ENCODE results near the gene KYAT1. TPM values are rescaled to one million over a fixed set of nuclear protein-coding genes. Genes with fewer than 3 reads are reported as not detected.
A peak's percentile ranks its signal among the peaks of the same experiment; 100 is the strongest.

The KYAT1 gene
- total and polyA plus RNA-seq, 2 of the 13 experiments (the other 11 are each of a cell fraction or from before 2014, with no cell fraction given): 9.2 to 46.5 TPM

DNA sequence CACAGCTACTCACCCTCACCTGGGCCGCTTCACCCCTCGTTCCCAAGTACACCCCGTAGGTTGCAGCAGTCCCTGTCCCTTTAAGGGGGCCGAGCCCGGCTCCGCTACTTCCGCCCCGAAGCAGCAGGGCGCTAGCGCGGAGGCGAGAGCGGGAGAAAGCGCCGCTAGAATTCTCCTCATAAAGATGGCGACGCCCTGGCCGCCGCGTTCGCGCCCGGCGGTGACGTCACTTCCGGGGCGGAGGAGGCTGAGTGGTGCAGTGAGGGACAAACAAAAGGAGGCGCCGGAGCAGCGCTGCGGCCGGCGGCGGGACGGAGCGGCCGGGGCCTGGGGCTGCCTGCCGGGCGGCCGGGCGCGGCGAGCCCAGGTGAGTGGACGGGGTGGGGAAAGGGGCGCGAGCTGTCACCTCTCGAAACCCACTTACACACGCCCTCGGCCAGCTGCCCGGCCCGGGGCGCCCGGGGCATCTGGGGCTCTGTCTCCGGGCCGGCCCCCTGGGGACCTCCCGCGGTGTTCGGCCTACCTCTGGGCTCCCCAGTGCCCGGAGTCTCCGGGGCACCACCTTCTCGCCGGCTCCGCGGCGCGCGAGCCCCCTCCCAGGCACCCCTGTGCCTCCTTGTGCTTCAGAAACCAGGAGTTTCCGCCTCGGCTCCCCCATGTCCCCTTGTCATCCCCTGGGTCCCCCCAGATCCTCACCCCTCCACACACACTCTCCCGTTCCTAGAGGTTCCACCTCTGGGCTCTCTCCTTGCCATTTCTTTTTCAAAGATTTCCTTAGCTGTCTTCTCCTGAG is at the start of gene KYAT1, which contains the start of gene LRRC8A (continued):
- TF ChIP-seq SOX13 (IDR thresholded peaks at IDR 0.05) (no peak), SOX13 (CRISPR knock-in tag; conservative IDR thresholded peaks at IDR 0.05 in 1 of 2, IDR thresholded peaks at IDR 0.05 in 1 of 2) (peak in 1 of 2 experiments; percentile 59; a peak in 1 of 4 replicates), ZSCAN9 (CRISPR knock-in tag; IDR thresholded peaks at IDR 0.05; ENCODE audit: borderline replicate concordance) (peak; percentile 71), ZNF670 (CRISPR knock-in tag; IDR thresholded peaks at IDR 0.05; ENCODE audit: borderline replicate concordance) (0 out of 2 replicates have a peak, but pooled peaks have one; percentile 64), RAD21 (CRISPR knock-in tag; IDR thresholded peaks at IDR 0.05) (peak; percentile 57), ZNF337 (CRISPR knock-in tag; IDR thresholded peaks at IDR 0.05; ENCODE audit: borderline replicate concordance, low read depth) (0 out of 2 replicates have a peak, but pooled peaks have one; percentile 18), NFKB2 (CRISPR knock-in tag; IDR thresholded peaks at IDR 0.05; ENCODE audit: borderline replicate concordance) (no peak; the same call in 1 of the 2 replicates), MED1 (CRISPR knock-in tag; IDR thresholded peaks at IDR 0.05) (peak; percentile 58; the same call in 1 of the 2 replicates), ZNF773 (CRISPR knock-in tag; IDR thresholded peaks at IDR 0.05; ENCODE audit: borderline replicate concordance) (no peak), AKAP8 (CRISPR knock-in tag; IDR thresholded peaks at IDR 0.05) (0 out of 2 replicates have a peak, but pooled peaks have one; percentile 55), ZNF605 (CRISPR knock-in tag; IDR thresholded peaks at IDR 0.05) (no peak), SP4 (CRISPR knock-in tag; IDR thresholded peaks at IDR 0.05) (peak; percentile 90), GZF1 (CRISPR knock-in tag; IDR thresholded peaks at IDR 0.05) (no peak)
- TF ChIP-seq, protein P1, sequence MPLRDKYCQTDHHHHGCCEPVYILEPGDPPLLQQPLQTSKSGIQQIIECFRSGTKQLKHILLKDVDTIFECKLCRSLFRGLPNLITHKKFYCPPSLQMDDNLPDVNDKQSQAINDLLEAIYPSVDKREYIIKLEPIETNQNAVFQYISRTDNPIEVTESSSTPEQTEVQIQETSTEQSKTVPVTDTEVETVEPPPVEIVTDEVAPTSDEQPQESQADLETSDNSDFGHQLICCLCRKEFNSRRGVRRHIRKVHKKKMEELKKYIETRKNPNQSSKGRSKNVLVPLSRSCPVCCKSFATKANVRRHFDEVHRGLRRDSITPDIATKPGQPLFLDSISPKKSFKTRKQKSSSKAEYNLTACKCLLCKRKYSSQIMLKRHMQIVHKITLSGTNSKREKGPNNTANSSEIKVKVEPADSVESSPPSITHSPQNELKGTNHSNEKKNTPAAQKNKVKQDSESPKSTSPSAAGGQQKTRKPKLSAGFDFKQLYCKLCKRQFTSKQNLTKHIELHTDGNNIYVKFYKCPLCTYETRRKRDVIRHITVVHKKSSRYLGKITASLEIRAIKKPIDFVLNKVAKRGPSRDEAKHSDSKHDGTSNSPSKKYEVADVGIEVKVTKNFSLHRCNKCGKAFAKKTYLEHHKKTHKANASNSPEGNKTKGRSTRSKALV (CRISPR knock-in tag; IDR thresholded peaks at IDR 0.05): no peak
- TF ChIP-seq, protein P2, sequence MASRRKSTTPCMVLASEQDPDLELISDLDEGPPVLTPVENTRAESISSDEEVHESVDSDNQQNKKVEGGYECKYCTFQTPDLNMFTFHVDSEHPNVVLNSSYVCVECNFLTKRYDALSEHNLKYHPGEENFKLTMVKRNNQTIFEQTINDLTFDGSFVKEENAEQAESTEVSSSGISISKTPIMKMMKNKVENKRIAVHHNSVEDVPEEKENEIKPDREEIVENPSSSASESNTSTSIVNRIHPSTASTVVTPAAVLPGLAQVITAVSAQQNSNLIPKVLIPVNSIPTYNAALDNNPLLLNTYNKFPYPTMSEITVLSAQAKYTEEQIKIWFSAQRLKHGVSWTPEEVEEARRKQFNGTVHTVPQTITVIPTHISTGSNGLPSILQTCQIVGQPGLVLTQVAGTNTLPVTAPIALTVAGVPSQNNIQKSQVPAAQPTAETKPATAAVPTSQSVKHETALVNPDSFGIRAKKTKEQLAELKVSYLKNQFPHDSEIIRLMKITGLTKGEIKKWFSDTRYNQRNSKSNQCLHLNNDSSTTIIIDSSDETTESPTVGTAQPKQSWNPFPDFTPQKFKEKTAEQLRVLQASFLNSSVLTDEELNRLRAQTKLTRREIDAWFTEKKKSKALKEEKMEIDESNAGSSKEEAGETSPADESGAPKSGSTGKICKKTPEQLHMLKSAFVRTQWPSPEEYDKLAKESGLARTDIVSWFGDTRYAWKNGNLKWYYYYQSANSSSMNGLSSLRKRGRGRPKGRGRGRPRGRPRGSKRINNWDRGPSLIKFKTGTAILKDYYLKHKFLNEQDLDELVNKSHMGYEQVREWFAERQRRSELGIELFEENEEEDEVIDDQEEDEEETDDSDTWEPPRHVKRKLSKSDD (CRISPR knock-in tag; IDR thresholded peaks at IDR 0.05; ENCODE audit: low read depth): peak; percentile 73; the same call in 1 of the 2 replicates
- TF ChIP-seq, protein P3, sequence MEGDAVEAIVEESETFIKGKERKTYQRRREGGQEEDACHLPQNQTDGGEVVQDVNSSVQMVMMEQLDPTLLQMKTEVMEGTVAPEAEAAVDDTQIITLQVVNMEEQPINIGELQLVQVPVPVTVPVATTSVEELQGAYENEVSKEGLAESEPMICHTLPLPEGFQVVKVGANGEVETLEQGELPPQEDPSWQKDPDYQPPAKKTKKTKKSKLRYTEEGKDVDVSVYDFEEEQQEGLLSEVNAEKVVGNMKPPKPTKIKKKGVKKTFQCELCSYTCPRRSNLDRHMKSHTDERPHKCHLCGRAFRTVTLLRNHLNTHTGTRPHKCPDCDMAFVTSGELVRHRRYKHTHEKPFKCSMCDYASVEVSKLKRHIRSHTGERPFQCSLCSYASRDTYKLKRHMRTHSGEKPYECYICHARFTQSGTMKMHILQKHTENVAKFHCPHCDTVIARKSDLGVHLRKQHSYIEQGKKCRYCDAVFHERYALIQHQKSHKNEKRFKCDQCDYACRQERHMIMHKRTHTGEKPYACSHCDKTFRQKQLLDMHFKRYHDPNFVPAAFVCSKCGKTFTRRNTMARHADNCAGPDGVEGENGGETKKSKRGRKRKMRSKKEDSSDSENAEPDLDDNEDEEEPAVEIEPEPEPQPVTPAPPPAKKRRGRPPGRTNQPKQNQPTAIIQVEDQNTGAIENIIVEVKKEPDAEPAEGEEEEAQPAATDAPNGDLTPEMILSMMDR (CRISPR knock-in tag; IDR thresholded peaks at IDR 0.05): peak; percentile 36
- TF ChIP-seq, protein P4, sequence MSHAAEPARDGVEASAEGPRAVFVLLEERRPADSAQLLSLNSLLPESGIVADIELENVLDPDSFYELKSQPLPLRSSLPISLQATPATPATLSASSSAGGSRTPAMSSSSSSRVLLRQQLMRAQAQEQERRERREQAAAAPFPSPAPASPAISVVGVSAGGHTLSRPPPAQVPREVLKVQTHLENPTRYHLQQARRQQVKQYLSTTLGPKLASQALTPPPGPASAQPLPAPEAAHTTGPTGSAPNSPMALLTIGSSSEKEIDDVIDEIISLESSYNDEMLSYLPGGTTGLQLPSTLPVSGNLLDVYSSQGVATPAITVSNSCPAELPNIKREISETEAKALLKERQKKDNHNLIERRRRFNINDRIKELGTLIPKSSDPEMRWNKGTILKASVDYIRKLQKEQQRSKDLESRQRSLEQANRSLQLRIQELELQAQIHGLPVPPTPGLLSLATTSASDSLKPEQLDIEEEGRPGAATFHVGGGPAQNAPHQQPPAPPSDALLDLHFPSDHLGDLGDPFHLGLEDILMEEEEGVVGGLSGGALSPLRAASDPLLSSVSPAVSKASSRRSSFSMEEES (CRISPR knock-in tag; IDR thresholded peaks at IDR 0.05): 0 out of 2 replicates have a peak, but pooled peaks have one; percentile 32
- TF ChIP-seq, protein P5, sequence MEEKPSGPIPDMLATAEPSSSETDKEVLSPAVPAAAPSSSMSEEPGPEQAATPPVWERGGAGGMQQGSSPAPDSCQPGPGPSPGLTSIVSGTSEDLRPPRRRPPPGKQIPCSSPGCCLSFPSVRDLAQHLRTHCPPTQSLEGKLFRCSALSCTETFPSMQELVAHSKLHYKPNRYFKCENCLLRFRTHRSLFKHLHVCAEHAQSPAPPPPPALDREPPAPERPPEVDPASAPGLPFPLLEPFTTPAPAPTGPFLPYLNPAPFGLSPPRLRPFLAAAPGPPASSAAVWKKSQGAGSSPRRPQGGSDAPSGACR (CRISPR knock-in tag; IDR thresholded peaks at IDR 0.05): no peak
- TF ChIP-seq, protein P6, sequence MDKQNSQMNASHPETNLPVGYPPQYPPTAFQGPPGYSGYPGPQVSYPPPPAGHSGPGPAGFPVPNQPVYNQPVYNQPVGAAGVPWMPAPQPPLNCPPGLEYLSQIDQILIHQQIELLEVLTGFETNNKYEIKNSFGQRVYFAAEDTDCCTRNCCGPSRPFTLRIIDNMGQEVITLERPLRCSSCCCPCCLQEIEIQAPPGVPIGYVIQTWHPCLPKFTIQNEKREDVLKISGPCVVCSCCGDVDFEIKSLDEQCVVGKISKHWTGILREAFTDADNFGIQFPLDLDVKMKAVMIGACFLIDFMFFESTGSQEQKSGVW (CRISPR knock-in tag; IDR thresholded peaks at IDR 0.05; ENCODE audit: borderline replicate concordance): no peak
